ELF-1 (cell line): Measurements from ENCODE around the gene PPP2R5A.
A peak's percentile ranks its signal among the peaks of the same experiment; 100 is the strongest.
"Not testable (repeated sequence)": the region's sequence is repeated elsewhere in the genome, so short reads cannot be mapped to it uniquely, and the experiment has no call there.

Experiments
- DNase-seq: peaks from one replicate; pipeline ENCODE4 v3.0.0-alpha.2; 2016; ENCODE audit warnings: low read depth, low spot score

Gene PPP2R5A

GRCh38 chr1:212267460-212267859, 17.8 kb upstream of the PPP2R5A start:
- no peak for DNase-seq

DNA sequence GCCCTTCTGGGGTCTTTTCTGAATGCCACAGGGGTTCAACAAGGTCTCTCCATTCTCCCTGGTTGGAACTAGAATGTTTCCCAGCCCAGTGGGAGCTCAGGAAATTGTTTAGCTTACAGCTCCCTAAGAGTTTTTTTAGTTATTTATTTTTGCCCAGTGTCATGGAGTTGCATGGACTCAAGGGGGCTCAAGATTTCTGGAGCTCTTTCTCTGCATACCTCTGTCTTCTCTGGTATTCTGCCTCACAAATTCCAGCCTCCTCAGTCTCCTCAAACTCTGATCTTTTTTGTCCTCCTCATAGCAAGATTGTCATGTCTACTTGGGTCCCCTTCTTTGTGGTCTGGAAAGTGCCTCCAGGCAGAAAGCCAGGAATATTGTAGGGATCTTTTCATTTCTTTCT, 15.9 kb upstream of the PPP2R5A start:
- peak; percentile 15 for DNase-seq

DNA sequence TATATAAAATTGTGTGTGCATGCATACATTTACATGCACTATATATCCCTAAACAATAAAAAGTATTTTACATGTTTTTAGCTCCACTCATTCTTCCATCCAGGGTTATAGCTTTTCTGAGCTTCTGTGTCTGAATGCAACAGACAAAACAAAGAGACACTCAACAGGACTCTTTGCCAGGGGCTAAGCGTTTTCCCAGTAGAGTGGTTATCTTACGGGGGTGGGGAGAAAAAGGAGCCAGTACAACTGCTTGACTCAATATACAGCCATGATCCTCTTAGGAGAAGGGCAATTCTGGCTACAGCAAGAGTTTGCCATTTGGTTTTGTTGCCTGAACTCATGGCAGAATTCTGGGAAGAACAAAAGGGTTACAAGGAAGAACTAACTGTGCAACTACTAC, 14.6 kb upstream of the PPP2R5A start:
- DNase-seq = peak; percentile 35

GRCh38 chr1:212271234-212271633, 14.0 kb upstream of the PPP2R5A start:
- DNase-seq = no peak

DNA sequence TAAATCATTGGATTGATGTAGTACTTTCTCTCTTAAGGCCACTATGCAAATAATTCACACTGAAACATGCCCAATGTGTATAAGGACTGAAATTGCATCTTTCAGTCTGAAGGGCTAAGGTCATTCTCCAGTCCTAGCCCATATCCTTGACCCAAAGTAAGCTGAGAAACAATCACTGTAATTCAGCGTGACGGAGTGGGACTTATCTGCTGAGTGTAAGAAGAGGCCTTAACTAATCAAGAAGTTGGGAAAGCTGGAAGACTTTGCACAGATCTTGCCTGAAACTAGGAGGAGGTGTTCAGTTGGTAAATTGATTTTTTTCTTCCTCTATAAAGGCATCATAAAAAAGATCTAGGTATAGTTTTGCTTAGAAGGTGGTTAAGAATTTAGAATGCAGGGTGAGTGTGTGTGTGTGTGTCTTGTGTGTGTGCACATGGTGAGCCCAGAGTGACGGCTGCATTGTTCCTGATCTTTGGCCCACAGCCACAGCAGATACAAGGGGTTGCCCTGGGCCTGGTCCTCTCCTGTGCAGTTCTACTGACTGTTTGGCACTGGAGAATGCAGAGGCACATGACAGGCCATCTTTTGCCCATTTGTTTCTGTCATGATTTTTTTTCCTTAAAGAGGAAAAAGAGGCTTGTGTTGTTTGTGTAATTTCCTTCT, 13.3 kb upstream of the PPP2R5A start:
- no peak for DNase-seq

DNA sequence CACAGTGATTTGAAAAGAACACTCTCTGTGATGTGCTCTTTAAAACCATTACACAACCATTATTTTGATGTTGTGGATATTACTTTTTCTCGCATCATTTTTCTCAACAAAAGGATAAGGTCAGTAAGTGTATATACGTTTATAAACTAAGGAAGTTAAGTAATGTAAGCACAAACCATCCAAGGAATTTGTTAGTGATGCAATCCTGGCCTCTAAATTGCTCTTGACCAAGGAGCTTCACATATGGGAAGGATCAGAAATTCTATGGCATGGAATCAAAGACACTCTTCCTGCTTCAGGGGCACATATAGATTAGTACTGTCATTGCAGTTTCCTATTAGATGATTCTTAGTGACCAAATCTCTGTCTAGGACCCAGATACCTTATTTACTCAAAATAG, 3.6 kb upstream of the PPP2R5A start:
- DNase-seq = no peak

- DNase-seq = no peak
These were observed 1.5 kb upstream of the PPP2R5A start for GRCh38 chr1:212283741-212284140.

GRCh38 chr1:212284332-212284743, 872 bp upstream of the PPP2R5A start:
- DNase-seq = no peak

- peak; percentile 73 for DNase-seq
These were observed 710 bp downstream of the PPP2R5A start for GRCh38 chr1:212285685-212286555.

DNA sequence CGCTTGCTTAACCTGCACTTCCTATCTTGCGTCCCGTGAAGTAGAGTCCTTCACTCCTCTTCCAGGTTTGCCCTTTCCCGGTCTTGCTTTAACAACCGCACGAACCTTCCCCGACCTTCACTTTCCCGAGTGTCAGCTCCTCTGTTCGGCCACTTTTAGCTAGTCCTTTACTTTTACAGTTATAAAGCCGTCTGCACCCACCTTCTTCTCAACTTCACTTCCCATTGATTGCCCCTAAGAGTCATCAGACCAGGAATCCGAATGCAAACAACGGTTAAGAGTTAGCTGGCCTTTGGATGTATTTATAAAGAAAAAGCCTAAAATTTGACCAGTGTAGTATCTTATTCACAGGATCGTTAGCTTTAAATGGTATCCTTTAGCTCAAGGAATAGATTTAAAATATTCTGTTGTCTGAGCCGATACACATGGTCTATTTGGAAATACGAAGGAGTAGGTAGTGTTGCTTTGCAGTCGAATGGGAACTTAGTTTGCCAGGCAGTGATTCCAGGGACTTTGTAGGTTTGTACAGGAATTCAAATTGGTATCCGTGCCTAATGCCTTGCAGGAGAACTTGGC, 1.4 kb downstream of the PPP2R5A start:
- no peak for DNase-seq

- no peak for DNase-seq
These were observed 2.2 kb downstream of the PPP2R5A start for GRCh38 chr1:212287261-212287895.

DNA sequence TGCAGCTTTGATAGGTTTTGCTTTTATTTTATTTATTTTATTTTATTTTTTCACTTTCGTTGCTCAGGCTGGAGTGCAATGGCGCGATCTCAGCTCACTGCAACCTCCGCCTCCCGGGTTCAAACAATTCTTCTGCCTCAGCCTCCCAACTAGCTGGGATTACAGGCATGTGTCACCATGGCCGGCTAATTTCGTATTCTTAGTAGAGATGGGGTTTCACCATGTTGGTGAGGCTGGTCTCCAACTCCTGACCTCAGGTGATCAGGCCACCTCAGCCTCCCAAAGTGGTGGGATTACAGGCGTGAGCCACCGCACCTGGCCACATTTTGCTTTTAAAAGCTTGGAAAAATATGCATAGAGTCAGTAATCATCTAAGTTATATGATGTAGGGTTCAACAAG, 2.8 kb downstream of the PPP2R5A start:
- DNase-seq = not testable (repeated sequence)

DNA sequence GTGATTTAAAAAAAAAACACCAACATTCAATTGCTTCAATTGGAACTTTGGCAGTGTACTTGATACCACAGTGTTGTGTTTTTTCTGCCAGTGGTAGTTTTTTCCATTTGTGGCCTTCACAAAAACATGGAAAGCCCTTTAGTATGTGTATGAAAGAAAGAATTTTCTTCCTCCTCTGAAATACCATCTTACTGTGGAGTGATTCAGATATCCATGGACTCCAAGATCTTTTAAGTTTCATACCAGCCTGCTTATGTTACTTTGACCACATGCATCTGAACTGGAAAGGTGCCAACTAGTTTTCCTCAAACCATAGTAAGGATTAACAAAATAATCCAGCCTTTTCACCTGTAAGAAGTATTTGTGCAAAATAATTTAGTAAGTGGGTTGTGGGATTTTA, 3.4 kb downstream of the PPP2R5A start:
- DNase-seq = no peak

- DNase-seq = no peak
These were observed 4.3 kb downstream of the PPP2R5A start for GRCh38 chr1:212289262-212290077.

DNA sequence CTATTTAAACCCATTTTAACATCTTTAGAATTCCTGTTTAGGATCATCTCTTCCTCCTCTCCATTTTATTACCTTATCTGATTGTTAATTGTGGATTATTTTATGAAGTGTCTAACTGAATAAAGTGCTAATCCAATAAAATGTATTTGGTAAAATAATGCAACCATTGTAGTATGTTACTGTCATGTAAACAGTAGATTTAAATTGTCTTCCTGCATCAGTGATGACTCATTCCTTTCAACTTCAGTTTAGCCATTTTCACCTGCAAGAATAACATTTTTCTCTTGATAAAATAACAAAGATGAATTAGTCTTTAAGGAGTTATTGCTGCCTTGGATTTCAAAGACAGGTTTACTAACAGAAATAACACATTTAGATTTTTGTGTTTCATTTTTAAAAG, 5.4 kb downstream of the PPP2R5A start:
- DNase-seq = no peak

- DNase-seq = no peak
These were observed 6.4 kb downstream of the PPP2R5A start for GRCh38 chr1:212291505-212292134.

- DNase-seq = no peak
These were observed 7.3 kb downstream of the PPP2R5A start for GRCh38 chr1:212292250-212293105.

DNA sequence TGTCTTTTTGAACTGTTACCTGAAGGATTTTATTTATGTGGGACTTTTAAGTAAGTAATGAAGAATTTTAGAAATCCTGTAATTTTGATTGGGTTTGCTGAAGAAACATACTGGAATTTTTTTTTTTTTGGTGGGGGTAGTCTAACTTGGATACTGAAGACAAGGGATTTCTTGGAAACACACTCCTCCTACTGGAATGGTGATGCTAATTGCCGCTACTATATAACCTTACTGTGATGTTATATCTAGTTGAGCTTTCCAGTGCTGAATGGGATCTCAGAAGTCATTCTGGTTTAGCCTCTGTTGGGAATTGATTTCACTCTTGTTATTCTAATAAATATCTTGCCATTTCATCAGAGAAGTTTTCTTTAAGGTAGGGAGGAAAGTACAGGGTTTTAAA, 8.4 kb downstream of the PPP2R5A start:
- DNase-seq = no peak

- no peak for DNase-seq
These were observed 9.8 kb downstream of the PPP2R5A start for GRCh38 chr1:212294983-212295382.

- DNase-seq = no peak
These were observed 10.4 kb downstream of the PPP2R5A start for GRCh38 chr1:212295579-212295978.
